CD4-positive, alpha-beta memory T cell (primary cell): ENCODE data around the gene PRKRIP1. TPM values are rescaled to one million over a fixed set of nuclear protein-coding genes. Genes with fewer than 3 reads are reported as not detected.
A peak's percentile ranks its signal among the peaks of the same experiment; 100 is the strongest.

Experiments used
- CTCF ChIA-PET: fragments of 350-600 bp; sonication (Branson Sonifier 250); formaldehyde crosslinking; loops from one replicate; lab custom pipeline; 2021; ENCODE audit warnings: inconsistent platforms; ENCODE audit not compliant: partially characterized antibody; lab: Charles Lee
- POLR2A ChIA-PET: fragments of 350-600 bp; sonication (Branson Sonifier 250); formaldehyde crosslinking; loops from one replicate; lab custom pipeline; 2021; ENCODE audit not compliant: partially characterized antibody; lab: Charles Lee
- DNase-seq, 5 donors: peaks; one replicate each; pipeline versions ENCODE4 v3.0.0 to v3.0.0-alpha.2; 2020 to 2022; ENCODE audit warnings: mixed read lengths in 1 of 5
- H3K27ac ChIP-seq: one replicate; pipeline ENCODE4 v1.7.0; 2013; ENCODE audit warnings: low read depth, low read length
- H3K27me3 ChIP-seq: 2 replicates; pipeline ENCODE4 v1.7.0; 2013; ENCODE audit warnings: mild to moderate bottlenecking, low read length, moderate library complexity; ENCODE audit not compliant: insufficient read depth
- H3K36me3 ChIP-seq: 2 replicates; pipeline ENCODE4 v1.7.0; 2013; ENCODE audit warnings: mild to moderate bottlenecking, low read length, moderate library complexity; ENCODE audit not compliant: insufficient read depth
- H3K4me1 ChIP-seq: 2 replicates; pipeline ENCODE4 v1.7.0; 2013; ENCODE audit warnings: mild to moderate bottlenecking, low read length, moderate library complexity; ENCODE audit not compliant: insufficient read depth
- H3K4me3 ChIP-seq, 2 donors: one replicate each; pipeline ENCODE4 v1.7.0; 2013; ENCODE audit warnings: low read length in 2 of 2, mild to moderate bottlenecking in 1 of 2
- H3K9me3 ChIP-seq, 2 donors: one replicate each; pipeline ENCODE4 v1.7.0; 2013; ENCODE audit warnings: low read length in 2 of 2, control low read depth in 1 of 2; ENCODE audit not compliant: control insufficient read depth in 1 of 2
- H3K27ac Mint-ChIP-seq, 7 donors: one replicate each; pipeline ENCODE4 v1.8.0; 2020 to 2021; ENCODE audit warnings: mixed read lengths in 7 of 7, mild to moderate bottlenecking in 6 of 7, inconsistent platforms in 3 of 7, moderate library complexity in 3 of 7
- H3K27me3 Mint-ChIP-seq, 2 donors: one replicate each; pipeline ENCODE4 v1.8.0; 2020 to 2021; ENCODE audit warnings: mixed read lengths in 2 of 2
- H3K36me3 Mint-ChIP-seq, 2 donors: one replicate each; pipeline ENCODE4 v1.8.0; 2020 to 2021; ENCODE audit warnings: mixed read lengths in 2 of 2, inconsistent platforms in 1 of 2, mild to moderate bottlenecking in 1 of 2
- H3K4me1 Mint-ChIP-seq, 4 donors: one replicate each; pipeline ENCODE4 v1.8.0; 2020 to 2021; ENCODE audit warnings: mixed read lengths in 4 of 4, mild to moderate bottlenecking in 1 of 4
- H3K4me3 Mint-ChIP-seq, 8 donors: one replicate each; pipeline ENCODE4 v1.8.0; 2020 to 2021; ENCODE audit warnings: mixed read lengths in 8 of 8, mild to moderate bottlenecking in 7 of 8, moderate library complexity in 6 of 8, inconsistent platforms in 3 of 8
- H3K9me3 Mint-ChIP-seq, 8 donors: one replicate each; pipeline ENCODE4 v1.8.0; 2020 to 2021; ENCODE audit warnings: mixed read lengths in 8 of 8, mild to moderate bottlenecking in 5 of 8, inconsistent platforms in 3 of 8, moderate library complexity in 1 of 8
- intact Hi-C: fragments of 100-400 bp; cut with micrococcal nuclease; formaldehyde crosslinking; loops from one replicate; pipeline ENCODE4 v1.15.1; 2023
- polyA plus RNA-seq, 2 donors: library from polyadenylated mRNA; unstranded; fragments of 300-500 nt; fragmentation: Illumina TruSeq; gene quantifications; one replicate each; pipeline ENCODE4 v1.2.3, GENCODE V29; 2021
- total RNA-seq, 2 experiments: library from RNA; stranded (reverse); gene quantifications; one replicate each; pipeline ENCODE4 v1.2.3, GENCODE V29; 2021

PRKRIP1 gene
- total and polyA plus RNA-seq, 4 experiments from 2014 or later = 9.7 to 47.6 (median 32.4) TPM

DNA sequence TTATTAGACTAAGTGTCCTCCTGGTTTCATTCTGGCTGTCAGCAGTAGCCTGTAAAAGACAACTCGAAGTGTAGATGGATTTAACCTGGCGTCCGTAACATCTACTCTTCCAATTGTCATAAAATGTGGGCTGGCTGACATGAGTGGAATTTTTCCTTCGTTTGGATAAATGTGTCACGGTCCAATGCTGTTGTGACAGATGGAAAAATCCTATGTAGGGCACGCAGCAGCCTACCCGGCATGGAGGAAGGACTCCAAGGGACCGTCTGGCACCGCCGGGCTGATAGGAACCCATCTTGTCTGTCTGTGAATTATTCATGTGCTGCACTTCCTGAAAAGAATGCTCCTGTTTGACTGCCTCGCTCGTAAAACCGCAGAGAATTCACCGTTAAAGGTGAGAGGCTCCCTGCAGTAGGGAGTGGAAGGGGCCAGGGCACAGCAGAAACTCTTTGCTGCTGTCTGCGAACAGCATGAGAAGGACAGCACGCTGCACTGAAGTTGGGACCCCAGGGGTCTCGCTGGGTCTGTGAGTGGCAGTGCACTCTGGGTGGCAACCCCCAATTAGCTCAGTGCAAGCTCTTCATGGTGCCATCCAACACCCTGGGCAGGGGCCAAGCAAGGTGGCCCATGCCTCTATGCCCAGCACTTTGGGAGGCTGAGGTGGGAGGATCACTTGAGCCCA lies 35.6 kb downstream of the PRKRIP1 start:
- Mint-ChIP-seq H3K27me3 (no peaks in the 10 kb centered on the region), H3K9me3 (peaks cover 0 to 2% (median 0%) of the 10 kb centered on the region in 8 donors), H3K27ac (peak overlapping the region; percentile 98 to 100 (median 100)), H3K36me3 (peaks cover 4 to 12% of the 10 kb centered on the region in 2 donors), H3K4me1 (peaks cover 33 to 78% (median 56%) of the 10 kb centered on the region in 4 donors), H3K4me3 (peak overlapping the region; percentile 76 to 89 (median 84))
- Histone ChIP-seq H3K27me3 (no peaks in the 10 kb centered on the region), H3K4me1 (peaks cover 78% of the 10 kb centered on the region), H3K36me3 (peaks cover 5% of the 10 kb centered on the region), H3K4me3 (peak overlapping the region; percentile 44 to 58), H3K27ac (peak overlapping the region; percentile 88), H3K9me3 (no peaks in the 10 kb centered on the region)
- peak; percentile 73 to 90 (median 75) for DNase-seq
- POLR2A ChIA-PET = interaction anchor here (0.7 to 16.0 kb wide), 7 partner anchors 10 to 39 kb away, joined by 3 to 496 read pairs (median 8); partner anchors contain the start of genes ALKBH4, LRWD1 and PRKRIP1
- CTCF ChIA-PET = interaction anchor here (0.9 to 4.7 kb wide), 8 partner anchors 16 to 36 kb away, joined by 3 to 30 read pairs (median 7); partner anchors contain the start of gene PRKRIP1
- intact Hi-C loops = loop anchor here (1.0 kb wide), 1 partner anchor 33 kb away; the partner anchor contains the start of genes ALKBH4 and LRWD1

- DNase-seq = peak in 4 of 5 donors; percentile 25 to 50 (median 30)
- peaks cover 26 to 70% (median 48%) of the 10 kb centered on the region in 4 donors for H3K4me1 Mint-ChIP-seq
- Histone ChIP-seq H3K9me3 (no peaks in the 10 kb centered on the region), H3K4me3 (peak overlapping the region in 1 of 2 donors; percentile 74), H3K4me1 (peaks cover 69% of the 10 kb centered on the region), H3K36me3 (peaks cover 5% of the 10 kb centered on the region), H3K27ac (peak overlapping the region; percentile 88), H3K27me3 (no peaks in the 10 kb centered on the region)
- H3K9me3 Mint-ChIP-seq = peaks cover 0 to 2% (median 0%) of the 10 kb centered on the region in 8 donors
- peaks cover 4 to 8% of the 10 kb centered on the region in 2 donors for H3K36me3 Mint-ChIP-seq
- CTCF ChIA-PET = interaction anchor here (0.8 to 4.7 kb wide), 10 partner anchors 15 to 37 kb away, joined by 3 to 30 read pairs (median 7); partner anchors contain the start of gene PRKRIP1
- H3K4me3 Mint-ChIP-seq = peak overlapping the region; percentile 76 to 89 (median 84)
- intact Hi-C loops = no loop called here
- peak overlapping the region; percentile 98 to 100 (median 100) for H3K27ac Mint-ChIP-seq
- POLR2A ChIA-PET = interaction anchor here (0.7 to 16.0 kb wide), 8 partner anchors 7 to 38 kb away, joined by 3 to 496 read pairs (median 17); partner anchors contain the start of genes ALKBH4, LRWD1 and PRKRIP1
- no peaks in the 10 kb centered on the region for H3K27me3 Mint-ChIP-seq
Observed at GRCh38 chr7:102432442-102433218, 36.5 kb downstream of the PRKRIP1 start.

GRCh38 chr7:102433219-102434038 lies 37.3 kb downstream of the PRKRIP1 start, which contains the start of gene ORAI2:
TSS of gene ORAI2 (plus strand) at chr7:102433575. CDS start at chr7:102438957, 5,382 bp downstream.
- Histone ChIP-seq H3K36me3 (peaks cover 5% of the 10 kb centered on the region), H3K27ac (peak within 1 kb of the TSS; percentile 88), H3K9me3 (no peaks in the 10 kb centered on the region), H3K27me3 (no peaks in the 10 kb centered on the region), H3K4me1 (peaks cover 61% of the 10 kb centered on the region), H3K4me3 (peak within 1 kb of the TSS; percentile 74 to 76)
- intact Hi-C loops = loop anchor here (1.0 kb wide), 1 partner anchor 32 kb away; no protein-coding TSS in a partner anchor
- Mint-ChIP-seq H3K4me3 (peak within 1 kb of the TSS; percentile 80 to 90 (median 88)), H3K9me3 (peaks cover 0 to 2% (median 0%) of the 10 kb centered on the region in 8 donors), H3K27me3 (no peaks in the 10 kb centered on the region), H3K27ac (peak within 1 kb of the TSS; percentile 98 to 100 (median 100)), H3K36me3 (peaks cover 4 to 11% of the 10 kb centered on the region in 2 donors), H3K4me1 (peaks cover 26 to 62% (median 43%) of the 10 kb centered on the region in 4 donors)
- POLR2A ChIA-PET = interaction anchor here (0.6 to 16.0 kb wide), 8 partner anchors 8 to 70 kb away, joined by 3 to 496 read pairs (median 17); partner anchors contain the start of genes ALKBH4, LRWD1 and PRKRIP1
- DNase-seq = peak; percentile 81 to 86 (median 84)
- CTCF ChIA-PET = interaction anchor here (1.4 to 4.7 kb wide), 7 partner anchors 14 to 37 kb away, joined by 3 to 30 read pairs (median 13); partner anchors contain the start of gene PRKRIP1

DNA sequence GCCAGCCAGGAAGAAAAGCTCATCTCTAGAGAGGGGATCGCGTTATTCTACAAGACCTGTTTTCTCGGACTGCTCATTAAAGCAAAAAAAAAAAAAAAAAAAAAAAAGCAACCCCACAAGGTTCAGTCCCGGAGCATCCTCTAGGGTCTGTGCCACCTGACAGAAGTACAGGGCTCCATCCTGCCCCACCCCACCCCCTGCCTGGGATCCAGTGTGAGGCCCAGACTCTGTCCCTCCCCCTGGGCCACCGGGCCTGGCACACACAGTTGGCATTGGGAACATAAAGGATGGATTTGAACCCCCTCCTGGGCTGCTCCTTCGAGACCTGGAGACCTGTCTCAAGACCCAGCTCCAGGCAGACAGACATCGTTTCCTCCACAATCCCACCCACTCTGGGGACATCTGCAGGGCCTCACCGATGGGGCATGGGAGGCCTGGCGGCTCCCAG lies 37.9 kb downstream of the PRKRIP1 start:
- DNase-seq = peak in 4 of 5 donors; percentile 16 to 32 (median 24)
- peaks cover 55% of the 10 kb centered on the region for H3K4me1 ChIP-seq
- Mint-ChIP-seq H3K9me3 (peaks cover 0 to 2% (median 0%) of the 10 kb centered on the region in 8 donors), H3K27ac (peak overlapping the region; percentile 88 to 95 (median 95)), H3K4me3 (peak overlapping the region; percentile 80 to 90 (median 88)), H3K4me1 (peaks cover 26 to 58% (median 41%) of the 10 kb centered on the region in 4 donors), H3K27me3 (no peaks in the 10 kb centered on the region), H3K36me3 (peaks cover 4 to 15% of the 10 kb centered on the region in 2 donors)
- CTCF ChIA-PET = interaction anchor here (1.4 to 4.7 kb wide), 5 partner anchors 14 to 30 kb away, joined by 3 to 30 read pairs (median 13); no protein-coding TSS in a partner anchor
- H3K27ac ChIP-seq = peak overlapping the region; percentile 88
- H3K36me3 ChIP-seq = peaks cover 5% of the 10 kb centered on the region
- no peaks in the 10 kb centered on the region for H3K9me3 ChIP-seq
- H3K27me3 ChIP-seq = no peaks in the 10 kb centered on the region
- intact Hi-C loops = loop anchor here (1.0 kb wide), 1 partner anchor 31 kb away; no protein-coding TSS in a partner anchor
- POLR2A ChIA-PET = interaction anchor here (0.6 to 16.0 kb wide), 7 partner anchors 9 to 71 kb away, joined by 3 to 496 read pairs (median 26); partner anchors contain the start of genes ALKBH4, LRWD1 and PRKRIP1
- peak overlapping the region; percentile 74 to 76 for H3K4me3 ChIP-seq

DNA sequence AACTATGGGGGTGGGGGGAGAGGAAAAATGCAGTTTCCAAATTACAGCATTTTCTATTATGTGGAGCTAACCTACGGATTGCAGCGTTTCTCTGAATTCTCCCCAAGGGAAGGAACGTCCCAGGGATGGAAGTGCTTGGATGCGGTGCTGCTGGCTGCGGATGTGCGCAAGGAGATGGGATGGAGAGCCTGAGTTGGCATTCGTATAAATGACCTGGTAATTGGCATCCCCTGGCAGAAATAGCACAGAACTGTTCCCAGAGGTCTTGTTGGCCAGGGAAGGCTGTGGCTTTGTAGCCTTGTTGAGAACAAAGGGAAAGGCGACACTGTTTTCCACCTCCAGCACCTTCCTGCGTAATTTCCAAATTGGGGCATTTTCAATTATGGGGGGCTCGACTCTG lies 40.0 kb downstream of the PRKRIP1 start:
- no peaks in the 10 kb centered on the region for H3K9me3 ChIP-seq
- H3K4me3 ChIP-seq = no peak overlapping the region
- Mint-ChIP-seq H3K4me1 (peaks cover 16 to 39% (median 27%) of the 10 kb centered on the region in 4 donors), H3K4me3 (peak overlapping the region in 3 of 8 donors; percentile 53 to 62 (median 54)), H3K27me3 (no peaks in the 10 kb centered on the region), H3K9me3 (no peaks in the 10 kb centered on the region), H3K36me3 (peaks cover 4 to 18% of the 10 kb centered on the region in 2 donors), H3K27ac (peak overlapping the region in 5 of 7 donors; percentile 33 to 95 (median 68))
- no peak for DNase-seq
- peaks cover 34% of the 10 kb centered on the region for H3K4me1 ChIP-seq
- H3K27ac ChIP-seq = no peak overlapping the region
- peaks cover 5% of the 10 kb centered on the region for H3K36me3 ChIP-seq
- no peaks in the 10 kb centered on the region for H3K27me3 ChIP-seq
- POLR2A ChIA-PET = interaction anchor here (1.1 to 16.0 kb wide), 2 partner anchors 11 to 24 kb away, joined by 5 to 496 read pairs; no protein-coding TSS in a partner anchor
- intact Hi-C loops = no loop called here
- CTCF ChIA-PET = interaction anchor here (1.3 to 4.7 kb wide), 5 partner anchors 10 to 32 kb away, joined by 6 to 30 read pairs (median 11); no protein-coding TSS in a partner anchor
